ENCODE data around the gene CNOT11.

- TF ChIP-seq POLR2A (IDR thresholded peaks at IDR 0.05) = no peak
- TF ChIP-seq, protein P1, sequence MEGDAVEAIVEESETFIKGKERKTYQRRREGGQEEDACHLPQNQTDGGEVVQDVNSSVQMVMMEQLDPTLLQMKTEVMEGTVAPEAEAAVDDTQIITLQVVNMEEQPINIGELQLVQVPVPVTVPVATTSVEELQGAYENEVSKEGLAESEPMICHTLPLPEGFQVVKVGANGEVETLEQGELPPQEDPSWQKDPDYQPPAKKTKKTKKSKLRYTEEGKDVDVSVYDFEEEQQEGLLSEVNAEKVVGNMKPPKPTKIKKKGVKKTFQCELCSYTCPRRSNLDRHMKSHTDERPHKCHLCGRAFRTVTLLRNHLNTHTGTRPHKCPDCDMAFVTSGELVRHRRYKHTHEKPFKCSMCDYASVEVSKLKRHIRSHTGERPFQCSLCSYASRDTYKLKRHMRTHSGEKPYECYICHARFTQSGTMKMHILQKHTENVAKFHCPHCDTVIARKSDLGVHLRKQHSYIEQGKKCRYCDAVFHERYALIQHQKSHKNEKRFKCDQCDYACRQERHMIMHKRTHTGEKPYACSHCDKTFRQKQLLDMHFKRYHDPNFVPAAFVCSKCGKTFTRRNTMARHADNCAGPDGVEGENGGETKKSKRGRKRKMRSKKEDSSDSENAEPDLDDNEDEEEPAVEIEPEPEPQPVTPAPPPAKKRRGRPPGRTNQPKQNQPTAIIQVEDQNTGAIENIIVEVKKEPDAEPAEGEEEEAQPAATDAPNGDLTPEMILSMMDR (IDR thresholded peaks at IDR 0.05) = no peak
Measured at GRCh38 chr2:101264360-101264939, 11.8 kb downstream of the CNOT11 start.
